Measurements from ENCODE around the gene OSTM1. TPM values are rescaled to one million over a fixed set of nuclear protein-coding genes. Genes with fewer than 3 reads are reported as not detected.
"Not testable (repeated sequence)": the region's sequence is repeated elsewhere in the genome, so short reads cannot be mapped to it uniquely, and the experiment has no call there.

OSTM1 gene
- polyA plus RNA-seq, 1 of the 3 experiments (the other 2 are of a cell fraction): 10.1 TPM

- 83% methylated on average over 6 of the region's 6 CpGs for WGBS (ENCODE audit: low lambda C conversion rate)
- Histone ChIP-seq H3K9me3 (no peaks in the 10 kb centered on the region), H3K79me2 (ENCODE audit: insufficient read depth) (no peaks in the 10 kb centered on the region), H3K27me3 (ENCODE audit: insufficient read depth) (no peaks in the 10 kb centered on the region), H3K4me1 (ENCODE audit: control insufficient read depth in 1 of 2, insufficient read depth in 2 of 2, low read depth in 1 of 2, low read length in 1 of 2) (no peaks in the 10 kb centered on the region), H3K4me3 (ENCODE audit: low read depth in 2 of 2, low read length in 1 of 2) (no peak overlapping the region), H4K20me1 (ENCODE audit: insufficient read depth) (no peaks in the 10 kb centered on the region), H3F3A (replicated peaks; ENCODE audit: insufficient read depth) (no peaks in the 10 kb centered on the region), H2AFZ (ENCODE audit: low read depth) (no peak overlapping the region), H3K9me2 (no peaks in the 10 kb centered on the region), H3K9ac (no peak overlapping the region), H3K27ac (ENCODE audit: low read depth in 2 of 2, low read length in 1 of 2) (no peak overlapping the region), H3K4me2 (no peak overlapping the region), H3K36me3 (replicated peaks in 1 of 2; ENCODE audit: control insufficient read depth in 1 of 2, insufficient read depth in 2 of 2, low read length in 1 of 2) (no peaks in the 10 kb centered on the region)
- ChIA-PET CTCF (interaction anchor here (1.3 kb wide), 1 partner anchor 40 kb away, joined by 6 read pairs; no protein-coding TSS in a partner anchor), POLR2A (no interaction called here)
- no peak for DNase-seq
- TF ChIP-seq USF1 (IDR thresholded peaks at IDR 0.05; ENCODE audit: borderline replicate concordance, low read depth) (no peak), NRF1 (IDR thresholded peaks at IDR 0.05; ENCODE audit: low read depth, low read length) (no peak), ZBTB33 (IDR thresholded peaks at IDR 0.05; ENCODE audit: borderline replicate concordance, low read depth) (no peak), FOSL2 (IDR thresholded peaks at IDR 0.05; ENCODE audit: borderline replicate concordance, low read depth) (no peak), RXRA (IDR thresholded peaks at IDR 0.05; ENCODE audit: borderline replicate concordance, low read depth) (no peak)
Observed at GRCh38 chr6:108020472-108021116, 53.9 kb downstream of the OSTM1 start.

- H3K4me3 ChIP-seq (ENCODE audit: low read depth in 2 of 2, low read length in 1 of 2); H4K20me1 ChIP-seq (ENCODE audit: insufficient read depth); H3K27me3 ChIP-seq (ENCODE audit: insufficient read depth); H2AFZ ChIP-seq (ENCODE audit: low read depth); CTCF ChIA-PET; H3K4me2 ChIP-seq; H3K9ac ChIP-seq; H3K4me1 ChIP-seq (ENCODE audit: control insufficient read depth in 1 of 2, insufficient read depth in 2 of 2, low read depth in 1 of 2, low read length in 1 of 2); H3K9me2 ChIP-seq; H3K36me3 ChIP-seq (replicated peaks in 1 of 2; ENCODE audit: control insufficient read depth in 1 of 2, insufficient read depth in 2 of 2, low read length in 1 of 2); DNase-seq; POLR2A ChIA-PET; H3F3A ChIP-seq (replicated peaks; ENCODE audit: insufficient read depth); H3K9me3 ChIP-seq; H3K79me2 ChIP-seq (ENCODE audit: insufficient read depth); H3K27ac ChIP-seq (ENCODE audit: low read depth in 2 of 2, low read length in 1 of 2): not testable (repeated sequence)
- 57% methylated on average over 6 of the region's 6 CpGs for WGBS (ENCODE audit: low lambda C conversion rate)
Observed at GRCh38 chr6:108016283-108016682, 58.3 kb downstream of the OSTM1 start.

- no peaks in the 10 kb centered on the region for H3K4me1 ChIP-seq (ENCODE audit: control insufficient read depth in 1 of 2, insufficient read depth in 2 of 2, low read depth in 1 of 2, low read length in 1 of 2)
- H3K36me3 ChIP-seq (replicated peaks in 1 of 2; ENCODE audit: control insufficient read depth in 1 of 2, insufficient read depth in 2 of 2, low read length in 1 of 2): no peaks in the 10 kb centered on the region
- H2AFZ ChIP-seq (ENCODE audit: low read depth): no peak overlapping the region
- no peaks in the 10 kb centered on the region for H3K79me2 ChIP-seq (ENCODE audit: insufficient read depth)
- no peak for DNase-seq
- ChIA-PET POLR2A (no interaction called here), CTCF (interaction anchor here (0.9 to 1.2 kb wide), 3 partner anchors 33 to 37 kb away, joined by 3 to 4 read pairs (median 3); no protein-coding TSS in a partner anchor)
- no peak overlapping the region for H3K27ac ChIP-seq (ENCODE audit: low read depth in 2 of 2, low read length in 1 of 2)
- H3K9ac ChIP-seq: no peak overlapping the region
- no peaks in the 10 kb centered on the region for H3F3A ChIP-seq (replicated peaks; ENCODE audit: insufficient read depth)
- no peak overlapping the region for H3K4me3 ChIP-seq (ENCODE audit: low read depth in 2 of 2, low read length in 1 of 2)
- no peaks in the 10 kb centered on the region for H4K20me1 ChIP-seq (ENCODE audit: insufficient read depth)
- no peaks in the 10 kb centered on the region for H3K27me3 ChIP-seq (ENCODE audit: insufficient read depth)
- no peak overlapping the region for H3K4me2 ChIP-seq
- 41% methylated on average over 6 of the region's 6 CpGs for WGBS (ENCODE audit: low lambda C conversion rate)
- no peaks in the 10 kb centered on the region for H3K9me2 ChIP-seq
- no peaks in the 10 kb centered on the region for H3K9me3 ChIP-seq
- TF ChIP-seq RAD21 (IDR thresholded peaks at IDR 0.05; ENCODE audit: low read length) (no peak), CTCF (IDR thresholded peaks at IDR 0.05) (no peak), ELF1 (IDR thresholded peaks at IDR 0.05) (no peak), EP300 (IDR thresholded peaks at IDR 0.05; ENCODE audit: borderline replicate concordance in 1 of 2, low read depth in 1 of 2, low read length in 1 of 2) (no peak), ZBTB33 (IDR thresholded peaks at IDR 0.05; ENCODE audit: borderline replicate concordance, low read depth) (no peak), USF1 (IDR thresholded peaks at IDR 0.05; ENCODE audit: borderline replicate concordance, low read depth) (no peak), FOXJ3 (CRISPR knock-in tag; IDR thresholded peaks at IDR 0.05) (no peak)
Observed at GRCh38 chr6:108013787-108014439, 60.6 kb downstream of the OSTM1 start.

Measured in SK-N-SH (cell line).